HEK293T (cell line): ENCODE results near the gene FGD5.

Experiments
- CTCF ChIA-PET: fragments of 350-600 bp; formaldehyde crosslinking; extraction: SDS; loops from one replicate; lab custom pipeline; 2021; ENCODE audit warnings: antibody characterized with exemption, inconsistent platforms; lab: Yijun Ruan, JAX
- POLR2A ChIA-PET: fragments of 350-600 bp; formaldehyde crosslinking; extraction: SDS; loops from one replicate; lab custom pipeline; 2020; ENCODE audit warnings: antibody characterized with exemption, inconsistent platforms; lab: Yijun Ruan, JAX
- DNase-seq: peaks from one replicate; pipeline ENCODE4 v3.0.0; 2012; ENCODE audit warnings: mixed read lengths; ENCODE audit errors: extremely low spot score
- ARNT ChIP-seq: fragments of 450-650 bp; IDR thresholded peaks from 2 replicates; pipeline ENCODE4 v1.6.1; 2017; ENCODE audit warnings: mild to moderate bottlenecking
- BHLHE40 ChIP-seq: fragments of 450-650 bp; IDR thresholded peaks from 2 replicates; pipeline ENCODE4 v1.6.1; 2016; ENCODE audit warnings: mild to moderate bottlenecking, moderate library complexity, borderline replicate concordance
- CTBP1 ChIP-seq: fragments of 450-650 bp; IDR thresholded peaks from 2 replicates; pipeline ENCODE4 v1.6.1; 2016; ENCODE audit warnings: borderline replicate concordance
- ELF4 ChIP-seq: fragments of 450-650 bp; IDR thresholded peaks from 2 replicates; pipeline ENCODE4 v1.6.1; 2017; ENCODE audit warnings: antibody characterized with exemption
- FOXA1 ChIP-seq: fragments of 450-650 bp; IDR thresholded peaks from 2 replicates; pipeline ENCODE4 v1.6.1; 2016; ENCODE audit warnings: mild to moderate bottlenecking
- FOXK2 ChIP-seq: fragments of 450-650 bp; IDR thresholded peaks from 2 replicates; pipeline ENCODE4 v1.6.1; 2016; ENCODE audit warnings: mild to moderate bottlenecking
- FOXM1 ChIP-seq: fragments of 450-650 bp; IDR thresholded peaks from 2 replicates; pipeline ENCODE4 v1.6.1; 2017; ENCODE audit warnings: mild to moderate bottlenecking, borderline replicate concordance
- HDGF ChIP-seq: fragments of 450-650 bp; IDR thresholded peaks from 2 replicates; pipeline ENCODE4 v1.6.1; 2017; ENCODE audit warnings: antibody characterized with exemption, borderline replicate concordance
- L3MBTL2 ChIP-seq: fragments of 450-650 bp; conservative IDR thresholded peaks from 2 replicates; pipeline ENCODE4 v1.6.1; 2016; ENCODE audit warnings: mild to moderate bottlenecking
- LEF1 ChIP-seq: fragments of 450-650 bp; IDR thresholded peaks from 2 replicates; pipeline ENCODE4 v1.6.1; 2017; ENCODE audit warnings: mild to moderate bottlenecking, borderline replicate concordance
- NFRKB ChIP-seq: fragments of 450-650 bp; IDR thresholded peaks from 2 replicates; pipeline ENCODE4 v1.6.1; 2016; ENCODE audit warnings: mild to moderate bottlenecking, moderate library complexity
- PKNOX1 ChIP-seq: fragments of 450-650 bp; IDR thresholded peaks from 2 replicates; pipeline ENCODE4 v1.6.1; 2016
- SP1 ChIP-seq: fragments of 450-650 bp; IDR thresholded peaks from 2 replicates; pipeline ENCODE4 v1.6.1; 2017
- SUZ12 ChIP-seq: fragments of 450-650 bp; IDR thresholded peaks from 2 replicates; pipeline ENCODE4 v1.6.1; 2016; ENCODE audit warnings: mild to moderate bottlenecking
- TARDBP ChIP-seq: fragments of 450-650 bp; IDR thresholded peaks from 2 replicates; pipeline ENCODE4 v1.6.1; 2016
- ZNF384 ChIP-seq: fragments of 450-650 bp; IDR thresholded peaks from 2 replicates; pipeline ENCODE4 v1.6.1; 2016

FGD5 gene

GRCh38 chr3:14948609-14949038 is 129.9 kb downstream of the FGD5 start:
- POLR2A ChIA-PET, result interaction anchor here (1.0 kb wide), 1 partner anchor 158 kb away, joined by 4 read pairs; no protein-coding TSS in a partner anchor

GRCh38 chr3:14949126-14949525 is 130.4 kb downstream of the FGD5 start:
- ChIA-PET CTCF (no interaction called here), POLR2A (no interaction called here)
- TF ChIP-seq SUZ12, result no peak
- TF ChIP-seq TARDBP, result no peak
- no peak for TF ChIP-seq FOXM1
- no peak for TF ChIP-seq PKNOX1
- no peak for TF ChIP-seq NFRKB
- no peak for TF ChIP-seq FOXK2
- no peak for TF ChIP-seq HDGF
- no peak for TF ChIP-seq L3MBTL2
- DNase-seq, result no peak

More at GRCh38 chr3:14948609-14949038, 129.9 kb downstream of the FGD5 start:
- CTCF ChIA-PET, result no interaction called here
- DNase-seq, result no peak
- TF ChIP-seq ZNF384 (no peak), CTBP1 (no peak), FOXK2 (no peak), BHLHE40 (no peak), ELF4 (no peak), SUZ12 (no peak), TARDBP (no peak), L3MBTL2 (no peak), LEF1 (no peak), HDGF (no peak), ARNT (no peak)

DNA sequence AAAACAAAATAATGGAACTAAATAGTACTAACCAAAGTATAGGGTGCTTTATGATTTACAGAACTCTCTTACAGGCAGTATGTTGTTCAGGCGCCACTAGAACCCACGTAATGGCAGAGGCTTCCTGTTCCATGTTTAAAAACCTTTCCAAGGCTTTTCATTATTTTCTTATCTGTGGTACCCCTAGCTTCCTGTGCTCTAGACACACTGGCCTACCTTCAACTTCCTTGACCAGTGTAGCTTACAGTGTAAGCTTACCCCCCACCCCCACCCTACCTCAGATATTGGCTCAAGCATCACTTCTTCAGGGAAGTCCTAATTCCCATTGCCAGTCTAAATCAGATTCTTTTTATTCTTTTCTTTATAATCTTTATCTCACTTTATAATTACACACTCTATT is 131.5 kb downstream of the FGD5 start:
- no peak for TF ChIP-seq BHLHE40
- TF ChIP-seq ELF4, result no peak
- TF ChIP-seq ARNT, result no peak
- TF ChIP-seq ZNF384, result no peak
- no peak for TF ChIP-seq PKNOX1
- no peak for TF ChIP-seq LEF1
- no peak for TF ChIP-seq FOXK2
- TF ChIP-seq SP1, result no peak
- no peak for TF ChIP-seq TARDBP
- TF ChIP-seq NFRKB, result no peak
- no peak for DNase-seq
- ChIA-PET CTCF (no interaction called here), POLR2A (no interaction called here)

DNA sequence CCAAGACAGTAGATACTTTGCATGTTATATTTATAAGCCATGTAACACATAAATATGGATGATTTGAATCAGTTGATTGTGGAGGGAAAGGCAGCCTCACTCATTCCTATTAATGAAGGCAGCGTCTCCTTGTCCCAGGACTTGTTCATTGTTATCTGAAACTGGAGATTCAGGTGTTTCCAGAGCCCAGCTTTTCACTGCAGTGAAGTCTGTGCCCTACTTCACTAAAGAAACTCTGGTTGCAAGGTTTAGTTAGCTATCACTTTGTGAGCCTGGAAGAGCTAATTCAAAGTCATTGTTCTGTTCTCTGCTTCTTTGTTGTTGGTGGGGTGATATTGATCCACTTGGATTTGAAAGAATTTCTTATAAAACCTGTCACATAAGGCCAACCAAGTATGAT is 138.4 kb downstream of the FGD5 start:
- ChIA-PET CTCF (no interaction called here), POLR2A (interaction anchor here (0.7 kb wide), 1 partner anchor 10 kb away, joined by 3 read pairs; the partner anchor contains the start of gene NR2C2)
- DNase-seq, result no peak
- TF ChIP-seq PKNOX1 (peak; percentile 15; the same call in 1 of the 2 replicates), ZNF384 (no peak)

- TF ChIP-seq ZNF384, result no peak
- no peak for TF ChIP-seq ELF4
- TF ChIP-seq NFRKB, result no peak
- no peak for TF ChIP-seq FOXA1
- TF ChIP-seq ARNT, result no peak
- no peak for TF ChIP-seq BHLHE40
- TF ChIP-seq SUZ12, result no peak
- TF ChIP-seq FOXM1, result no peak
- TF ChIP-seq SP1, result no peak
- TF ChIP-seq HDGF, result no peak
- no peak for TF ChIP-seq PKNOX1
- TF ChIP-seq FOXK2, result no peak
- no peak for TF ChIP-seq LEF1
- no peak for TF ChIP-seq L3MBTL2
- TF ChIP-seq TARDBP, result no peak
- ChIA-PET CTCF (no interaction called here), POLR2A (no interaction called here)
- no peak for DNase-seq
Observed at GRCh38 chr3:14957925-14958324, 139.2 kb downstream of the FGD5 start.

GRCh38 chr3:14959359-14959943 is 140.7 kb downstream of the FGD5 start:
- POLR2A ChIA-PET, result no interaction called here
- CTCF ChIA-PET, result no interaction called here
- no peak for TF ChIP-seq CTBP1
- TF ChIP-seq FOXM1, result no peak
- no peak for TF ChIP-seq L3MBTL2
- TF ChIP-seq HDGF, result no peak
- no peak for TF ChIP-seq PKNOX1
- TF ChIP-seq LEF1, result no peak
- no peak for TF ChIP-seq SP1
- no peak for TF ChIP-seq ZNF384
- no peak for TF ChIP-seq ARNT
- TF ChIP-seq TARDBP, result no peak

More at GRCh38 chr3:14959359-14959943, 140.7 kb downstream of the FGD5 start:
- DNase-seq, result no peak
